GM19351 (cell line): ENCODE results near the gene IRF7.

Experiments used
- ATAC-seq: cut with Tn5 transposase; IDR thresholded peaks from one replicate; pipeline ENCODE4 v1.9.1; 2021; ENCODE audit warnings: mild to moderate bottlenecking, moderate library complexity; ENCODE audit not compliant: unreplicated experiment

Gene IRF7

DNA sequence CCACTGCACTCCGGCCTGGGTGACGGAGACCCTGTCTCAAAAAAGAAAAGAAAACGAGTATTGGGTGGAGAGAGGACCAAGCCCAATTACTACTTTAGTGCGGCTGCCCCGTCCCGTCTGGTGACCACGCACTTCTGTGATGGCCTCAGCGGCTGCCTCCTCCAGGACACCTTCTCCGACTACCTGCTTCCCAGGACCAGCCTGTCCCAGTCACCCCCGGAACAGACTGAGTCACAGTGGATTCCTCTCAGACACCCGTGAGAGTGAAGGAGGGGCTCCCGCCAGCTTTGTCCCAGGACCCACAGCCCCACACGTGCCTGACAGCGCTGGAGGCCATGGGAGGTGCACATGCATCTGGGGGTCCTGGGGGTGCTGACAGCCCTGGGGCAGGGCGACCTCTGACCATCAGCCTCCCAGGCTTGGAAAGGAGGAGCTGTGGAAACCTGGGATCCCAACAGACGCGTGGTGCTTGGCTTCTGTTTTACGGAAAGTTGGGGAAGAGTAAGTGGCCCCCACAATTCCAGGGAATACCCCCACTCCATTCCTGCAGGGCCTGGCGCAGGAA is 26.1 kb upstream of the IRF7 start:
- no peak for ATAC-seq

DNA sequence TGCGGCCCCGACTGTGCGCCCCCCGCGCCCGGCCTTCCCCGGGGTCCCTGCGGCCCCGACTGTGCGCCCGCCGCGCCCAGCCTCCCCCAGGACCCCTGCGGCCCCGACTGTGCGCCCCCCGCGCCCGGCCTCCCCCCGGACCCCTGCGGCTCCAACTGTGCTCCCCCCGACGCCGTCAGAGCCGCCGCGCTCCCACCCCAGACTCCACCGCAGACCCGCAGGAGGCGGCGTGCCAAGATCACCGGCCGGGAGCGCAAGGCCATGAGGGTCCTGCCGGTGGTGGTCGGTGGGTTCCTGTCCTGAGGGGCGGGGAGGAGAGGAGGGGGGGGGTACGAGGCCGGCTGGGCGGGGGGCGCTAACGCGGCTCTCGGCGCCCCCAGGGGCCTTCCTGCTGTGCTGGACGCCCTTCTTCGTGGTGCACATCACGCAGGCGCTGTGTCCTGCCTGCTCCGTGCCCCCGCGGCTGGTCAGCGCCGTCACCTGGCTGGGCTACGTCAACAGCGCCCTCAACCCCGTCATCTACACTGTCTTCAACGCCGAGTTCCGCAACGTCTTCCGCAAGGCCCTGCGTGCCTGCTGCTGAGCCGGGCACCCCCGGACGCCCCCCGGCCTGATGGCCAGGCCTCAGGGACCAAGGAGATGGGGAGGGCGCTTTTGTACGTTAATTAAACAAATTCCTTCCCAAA is 24.4 kb upstream of the IRF7 start:
- ATAC-seq = no peak

DNA sequence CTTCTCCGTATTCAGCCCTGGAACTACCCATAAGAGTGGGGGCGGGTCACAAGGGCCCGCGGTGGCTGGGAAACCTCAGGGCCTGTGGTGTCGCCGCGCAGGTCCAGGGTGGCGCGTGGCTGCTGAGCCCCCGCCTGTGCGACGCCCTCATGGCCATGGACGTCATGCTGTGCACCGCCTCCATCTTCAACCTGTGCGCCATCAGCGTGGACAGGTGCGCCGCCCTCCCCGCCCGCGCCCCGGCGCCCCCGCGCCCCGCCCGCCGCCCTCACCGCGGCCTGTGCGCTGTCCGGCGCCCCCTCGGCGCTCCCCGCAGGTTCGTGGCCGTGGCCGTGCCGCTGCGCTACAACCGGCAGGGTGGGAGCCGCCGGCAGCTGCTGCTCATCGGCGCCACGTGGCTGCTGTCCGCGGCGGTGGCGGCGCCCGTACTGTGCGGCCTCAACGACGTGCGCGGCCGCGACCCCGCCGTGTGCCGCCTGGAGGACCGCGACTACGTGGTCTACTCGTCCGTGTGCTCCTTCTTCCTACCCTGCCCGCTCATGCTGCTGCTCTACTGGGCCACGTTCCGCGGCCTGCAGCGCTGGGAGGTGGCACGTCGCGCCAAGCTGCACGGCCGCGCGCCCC is 23.7 kb upstream of the IRF7 start:
- no peak for ATAC-seq

DNA sequence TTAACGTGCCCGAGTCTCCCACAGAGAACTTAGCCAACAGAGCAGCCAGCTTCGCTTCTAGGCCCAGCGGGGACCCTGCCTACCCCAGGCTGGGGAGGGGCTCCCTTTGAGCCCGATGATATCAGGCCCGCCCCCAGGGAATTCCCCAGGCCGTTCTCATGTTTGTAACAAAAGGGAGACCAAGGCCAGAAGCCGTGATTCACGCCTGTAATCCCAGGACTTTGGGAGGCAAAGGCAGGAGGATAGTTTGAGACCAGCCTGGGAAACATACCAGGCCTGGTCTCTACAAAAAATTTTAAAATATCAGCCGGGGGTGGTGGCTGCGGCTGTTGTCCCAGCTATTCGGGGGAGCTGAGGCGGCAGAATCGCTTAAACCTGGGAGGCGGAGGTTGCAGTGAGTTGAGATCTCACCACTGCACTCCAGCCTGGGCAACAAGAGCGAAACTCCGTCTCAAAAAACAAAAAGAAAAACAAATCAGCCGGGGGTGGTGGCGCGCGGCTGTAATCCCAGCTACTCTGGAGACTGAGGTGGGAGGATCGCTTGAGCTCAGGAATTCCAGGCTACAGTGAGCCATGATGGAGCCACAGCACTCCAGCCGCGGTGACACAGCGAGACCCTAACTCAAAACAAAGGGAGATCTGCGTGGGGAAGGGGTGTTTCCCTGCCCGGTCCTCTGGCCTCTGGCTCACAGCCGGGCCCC is 23.0 kb upstream of the IRF7 start:
- ATAC-seq = no peak

DNA sequence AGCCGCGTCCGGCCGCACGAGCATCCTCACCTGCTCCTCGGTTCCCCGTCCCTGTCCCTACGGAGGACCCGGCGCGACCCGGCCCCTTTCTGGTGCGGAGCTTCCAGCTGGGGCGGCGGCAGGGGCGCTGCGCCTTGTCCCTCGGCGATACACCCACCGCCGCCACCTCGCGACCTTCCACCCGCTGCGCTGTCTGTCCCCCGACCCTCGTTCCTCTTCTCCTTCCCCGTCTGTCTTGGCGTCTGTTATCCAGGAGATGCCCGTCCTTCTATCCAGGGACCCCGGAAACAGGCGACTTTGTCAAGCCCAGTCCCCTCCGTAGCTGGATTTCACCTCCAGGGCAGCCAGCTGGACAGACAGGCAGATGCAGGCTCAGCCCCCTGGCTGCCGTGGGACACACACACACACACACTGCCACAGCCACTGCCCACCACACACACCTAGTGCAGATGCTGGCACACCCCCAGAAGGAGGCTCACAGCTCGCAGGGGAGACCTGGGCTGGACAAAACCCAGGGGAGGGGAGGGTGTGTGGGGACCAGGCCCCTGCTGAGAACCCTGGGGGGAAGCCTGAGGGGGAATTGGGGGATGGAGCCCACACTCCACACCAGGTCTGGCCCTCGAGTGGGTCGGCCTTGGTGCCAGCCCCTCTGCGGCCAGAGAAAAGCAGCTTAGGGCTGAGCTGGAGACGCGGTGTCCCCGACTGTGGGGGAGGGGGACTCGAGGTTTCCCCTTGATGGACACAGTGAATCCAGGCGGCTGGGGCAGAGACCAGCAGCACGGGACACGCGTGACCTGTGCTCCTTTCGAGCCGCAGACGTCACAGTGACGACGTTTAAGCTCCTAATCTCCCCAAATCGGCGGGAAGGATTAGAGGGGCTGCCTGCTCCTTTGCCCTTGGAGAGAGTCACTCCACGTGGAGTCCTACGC is 22.1 kb upstream of the IRF7 start:
- no peak for ATAC-seq

DNA sequence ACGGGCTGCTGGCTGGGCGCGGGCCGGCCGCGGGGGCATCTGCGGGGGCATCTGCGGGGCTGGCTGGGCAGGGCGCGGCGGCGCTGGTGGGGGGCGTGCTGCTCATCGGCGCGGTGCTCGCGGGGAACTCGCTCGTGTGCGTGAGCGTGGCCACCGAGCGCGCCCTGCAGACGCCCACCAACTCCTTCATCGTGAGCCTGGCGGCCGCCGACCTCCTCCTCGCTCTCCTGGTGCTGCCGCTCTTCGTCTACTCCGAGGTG is 21.5 kb upstream of the IRF7 start:
- no peak for ATAC-seq

DNA sequence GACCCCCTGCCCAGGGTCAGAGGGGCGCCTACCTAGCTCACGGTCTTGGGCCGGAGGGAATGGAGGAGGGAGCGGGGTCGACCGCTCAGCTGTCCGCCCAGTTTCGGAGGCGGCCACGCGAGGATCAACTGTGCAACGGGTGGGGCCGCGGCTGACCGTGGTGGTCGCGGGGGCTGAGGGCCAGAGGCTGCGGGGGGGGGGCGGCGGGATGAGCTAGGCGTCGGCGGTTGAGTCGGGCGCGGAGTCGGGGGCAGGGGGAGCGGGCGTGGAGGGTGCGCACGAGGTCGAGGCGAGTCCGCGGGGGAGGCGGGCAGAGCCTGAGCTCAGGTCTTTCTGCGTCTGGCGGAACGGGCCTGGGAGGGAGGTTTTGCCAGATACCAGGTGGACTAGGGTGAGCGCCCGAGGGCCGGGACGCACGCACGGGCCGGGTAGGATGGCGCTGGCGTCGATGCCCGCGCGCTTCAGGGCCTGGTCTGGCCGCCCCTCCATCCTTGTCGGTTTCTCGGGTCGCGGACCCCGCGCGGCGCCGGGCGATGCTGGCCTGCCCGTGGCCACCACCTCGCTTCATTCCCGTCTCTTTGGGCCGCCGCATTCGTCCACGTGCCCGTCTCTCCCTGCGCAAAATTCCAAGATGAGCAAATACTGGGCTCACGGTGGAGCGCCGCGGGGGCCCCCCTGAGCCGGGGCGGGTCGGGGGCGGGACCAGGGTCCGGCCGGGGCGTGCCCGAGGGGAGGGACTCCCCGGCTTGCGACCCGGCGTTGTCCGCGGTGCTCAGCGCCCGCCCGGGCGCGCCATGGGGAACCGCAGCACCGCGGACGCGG is 21.0 kb upstream of the IRF7 start, which contains the start of gene DRD4:
Gene DRD4 (plus strand): TSS at position 759 of the 822 bp plus-strand sequence. CDS start 36 bp downstream, at position 795.
- ATAC-seq = no peak

DNA sequence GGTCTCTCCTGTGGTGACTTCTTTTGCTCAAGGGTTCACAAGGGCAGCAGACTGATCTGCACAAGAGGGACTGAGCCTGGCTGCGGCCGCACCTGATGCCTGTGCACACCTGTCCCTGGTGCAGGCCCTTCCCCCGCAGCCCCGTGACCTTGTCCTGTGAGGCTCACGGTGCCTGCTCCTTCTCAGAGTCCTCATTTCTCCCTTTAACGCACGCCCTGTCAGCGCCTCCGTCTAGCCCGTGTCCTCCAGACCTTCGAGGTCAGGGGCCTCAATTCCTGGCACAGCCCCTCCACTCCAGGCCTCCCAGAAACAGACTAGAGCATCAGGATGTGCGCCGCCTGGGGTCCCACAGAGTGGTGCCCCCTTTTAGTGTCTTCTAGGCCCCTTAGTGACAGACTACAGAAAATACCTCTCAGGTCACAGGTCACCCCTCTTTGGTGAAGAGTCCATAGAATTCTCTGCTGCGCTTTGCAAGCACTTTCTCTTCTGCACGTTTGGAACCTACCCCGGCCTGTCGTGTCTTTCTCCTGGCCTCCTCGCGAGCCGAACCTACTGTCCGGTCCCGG is 20.3 kb upstream of the IRF7 start:
- ATAC-seq = no peak

DNA sequence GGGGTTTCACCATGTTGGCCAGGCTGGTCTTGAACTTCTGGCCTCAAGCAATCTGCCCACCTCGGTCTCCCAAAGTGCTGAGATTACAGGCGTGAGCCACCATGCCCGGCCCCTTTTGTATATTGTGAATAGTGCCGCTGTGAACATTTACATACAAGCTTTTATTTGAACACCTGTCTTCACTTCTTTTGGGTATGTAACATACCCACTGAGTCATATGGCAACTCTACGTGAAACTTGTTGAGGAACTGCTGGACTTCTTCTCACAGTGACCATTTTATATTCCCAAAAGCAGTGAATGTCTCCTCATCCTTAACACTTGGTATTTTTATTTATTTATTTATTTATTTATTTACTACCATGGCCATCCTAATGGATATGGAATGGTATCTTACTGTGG is 15.1 kb upstream of the IRF7 start:
- no peak for ATAC-seq

DNA sequence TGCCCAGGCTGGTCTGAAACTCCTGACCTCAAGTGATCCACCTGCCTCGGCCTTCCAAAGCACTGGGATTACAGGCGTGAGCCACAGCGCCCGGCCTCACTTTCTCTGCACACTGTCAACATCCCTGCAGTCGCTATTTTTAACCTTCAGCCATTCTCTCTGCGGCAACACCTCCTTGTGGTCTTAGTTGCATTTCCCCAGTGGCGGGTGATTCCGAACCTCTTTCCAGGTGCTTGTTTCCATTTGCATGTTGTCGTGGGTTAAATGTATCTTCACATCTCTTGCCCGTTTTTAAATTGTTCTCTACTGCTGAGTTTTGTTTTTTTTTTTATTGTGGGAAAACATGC is 13.5 kb upstream of the IRF7 start:
- ATAC-seq = no peak

DNA sequence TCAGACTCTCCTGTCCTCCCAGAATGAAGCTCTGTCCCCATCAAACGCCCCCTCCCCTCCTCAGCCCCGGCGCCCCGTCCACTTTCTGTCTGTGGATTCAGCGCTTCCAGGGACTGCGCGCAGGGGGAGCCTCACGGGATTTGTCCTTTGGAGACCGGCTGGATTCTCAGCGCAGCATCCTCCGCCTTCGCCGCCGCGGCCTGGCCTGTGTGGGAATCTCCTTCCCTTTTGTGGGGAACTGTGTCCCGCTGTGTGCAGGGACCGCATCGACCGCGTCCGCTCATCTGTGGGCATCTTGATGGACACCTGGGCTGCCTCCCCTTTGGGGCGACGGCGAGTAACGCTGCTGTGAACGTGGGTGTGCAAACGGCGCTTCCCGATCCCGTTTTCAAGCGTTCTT is 12.3 kb upstream of the IRF7 start:
- ATAC-seq = no peak

DNA sequence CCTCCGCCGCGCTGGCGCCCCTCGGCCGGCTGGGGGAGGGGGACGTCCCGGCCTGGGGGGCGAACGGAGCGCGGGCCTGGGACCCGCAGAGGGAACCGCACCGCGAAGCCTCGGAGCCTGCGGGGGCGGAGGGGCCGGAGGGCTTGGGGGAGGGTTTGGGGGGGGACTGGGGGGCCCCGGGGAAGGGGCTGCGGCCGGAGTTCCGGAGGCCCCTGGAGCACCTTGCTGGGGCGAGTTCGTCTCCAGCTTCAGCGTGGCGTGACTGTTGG is 11.5 kb upstream of the IRF7 start:
- no peak for ATAC-seq

DNA sequence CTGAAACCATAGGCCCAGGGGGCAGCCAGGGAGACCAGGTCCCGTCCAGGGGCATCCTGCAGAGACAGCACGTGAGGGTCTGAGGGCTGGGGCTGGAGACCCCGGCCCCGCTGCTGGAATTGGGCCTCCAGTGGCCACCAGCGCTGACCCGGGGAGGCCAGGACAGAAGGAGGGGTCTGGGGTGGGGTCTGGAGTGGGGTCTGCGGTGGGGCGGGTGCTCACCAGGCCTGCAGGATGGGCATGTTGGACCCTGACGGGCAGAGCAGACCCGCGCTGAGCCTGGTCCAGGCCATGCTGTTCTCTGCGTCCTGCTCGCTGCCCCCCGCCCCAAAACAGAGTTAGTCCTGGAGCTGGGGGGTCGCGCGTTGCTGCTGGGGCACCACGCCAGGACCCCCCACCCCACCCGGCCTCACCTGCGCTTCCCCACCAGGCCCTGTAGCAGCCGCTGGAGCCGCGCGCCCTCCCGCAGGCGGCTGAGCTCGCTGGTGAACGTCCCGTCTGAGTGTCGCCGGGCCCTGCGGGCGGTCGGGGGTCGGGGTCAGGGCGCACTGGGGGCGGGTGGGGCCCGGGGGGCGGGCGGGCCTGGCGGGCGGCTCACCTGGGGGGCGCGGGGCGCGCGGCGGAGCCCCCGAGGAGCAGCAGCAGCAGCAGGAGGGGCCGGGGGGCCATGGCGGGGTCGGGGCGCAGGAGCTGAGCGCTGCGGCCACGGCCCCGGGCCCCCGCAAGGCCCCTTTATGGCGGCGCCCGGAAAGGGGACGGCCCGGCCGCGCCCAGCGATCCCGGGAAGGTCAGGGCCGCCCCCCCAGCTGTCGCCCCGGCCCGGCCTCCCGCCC is 10.9 kb upstream of the IRF7 start, which contains the start of gene SCT:
Gene SCT (minus strand): TSS at position 707 of the 833 bp plus-strand sequence. CDS start 38 bp downstream, at position 669.
- no peak for ATAC-seq

DNA sequence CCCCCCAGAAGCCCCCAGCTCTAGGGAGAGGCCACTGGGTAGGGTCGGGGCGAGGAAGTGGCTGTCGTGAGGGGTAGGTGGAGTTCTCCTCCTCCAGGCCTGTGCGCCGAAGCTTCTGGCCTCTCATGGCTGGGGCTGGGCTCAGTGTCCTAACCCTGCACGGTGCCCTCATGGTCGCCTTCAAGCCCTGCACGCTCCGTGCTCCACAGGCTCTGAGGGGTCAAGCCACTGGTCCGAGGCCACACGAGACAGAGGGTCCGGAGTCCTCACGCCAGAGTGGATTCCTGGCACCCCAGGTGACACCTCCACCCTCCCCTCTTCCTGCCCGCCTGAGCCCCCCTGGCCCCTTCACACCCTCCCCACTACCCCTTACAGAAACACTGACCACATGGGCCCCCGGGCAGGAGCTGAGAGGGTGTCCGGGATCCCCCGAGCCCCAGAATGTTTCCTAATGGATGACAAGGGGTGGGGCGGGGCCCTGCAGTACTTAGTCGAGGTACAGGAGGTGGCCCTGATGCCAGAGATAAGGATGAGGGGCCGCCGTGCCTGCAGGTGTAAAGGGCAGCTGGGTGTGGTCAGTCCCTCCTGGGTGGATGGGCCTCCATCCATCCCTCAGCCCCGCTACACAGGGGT is 10.0 kb upstream of the IRF7 start:
- no peak for ATAC-seq

DNA sequence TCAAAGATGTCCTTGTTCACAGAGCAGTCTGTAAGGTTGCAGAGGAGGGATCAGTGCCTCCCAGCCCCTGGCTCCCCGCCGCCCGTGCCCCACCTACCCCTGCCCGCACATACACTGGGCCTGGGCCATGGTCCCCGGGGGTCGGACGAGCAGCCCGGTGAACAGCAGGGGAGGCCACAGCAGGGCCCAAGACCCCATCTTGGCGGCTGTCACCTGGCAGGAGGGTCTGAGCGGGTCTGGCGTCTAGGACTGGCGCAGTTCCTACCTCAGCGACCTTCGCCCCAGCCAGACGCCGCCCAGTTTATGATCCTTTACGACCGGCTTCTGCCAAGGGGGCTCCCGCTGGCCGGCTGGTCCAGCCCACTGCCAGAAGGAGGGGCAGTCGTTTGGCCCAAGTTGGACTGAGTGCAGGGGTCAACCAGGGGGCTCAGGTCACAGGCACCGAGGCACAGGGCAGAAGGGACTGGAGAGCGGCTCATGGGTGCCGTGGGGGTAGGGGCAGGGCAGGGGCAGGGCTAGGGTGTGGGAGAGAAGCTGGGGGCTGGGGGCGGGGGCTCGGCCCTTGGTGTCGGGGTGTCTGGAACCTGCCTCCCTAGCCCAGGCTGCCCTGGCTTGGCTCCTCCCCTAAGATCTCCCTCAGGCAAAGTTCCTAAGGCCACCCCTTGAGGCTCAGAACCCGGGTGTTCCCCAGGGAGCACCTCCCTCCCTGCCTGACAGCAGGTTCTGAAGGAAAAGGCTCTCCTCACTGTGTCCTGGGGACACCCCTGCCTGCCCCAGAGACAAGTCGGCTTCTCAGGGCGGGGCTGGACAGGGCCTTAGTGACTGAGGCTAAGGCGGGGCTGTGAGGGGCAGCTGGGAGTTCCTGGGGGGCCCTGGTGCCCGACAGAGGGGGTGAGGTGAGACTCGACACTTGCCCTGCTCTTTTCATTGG is 9.2 kb upstream of the IRF7 start, which contains the start of gene CDHR5:
Gene CDHR5 (minus strand): TSS at position 251 of the 931 bp plus-strand sequence. CDS start 53 bp downstream, at position 198.
- no peak for ATAC-seq

DNA sequence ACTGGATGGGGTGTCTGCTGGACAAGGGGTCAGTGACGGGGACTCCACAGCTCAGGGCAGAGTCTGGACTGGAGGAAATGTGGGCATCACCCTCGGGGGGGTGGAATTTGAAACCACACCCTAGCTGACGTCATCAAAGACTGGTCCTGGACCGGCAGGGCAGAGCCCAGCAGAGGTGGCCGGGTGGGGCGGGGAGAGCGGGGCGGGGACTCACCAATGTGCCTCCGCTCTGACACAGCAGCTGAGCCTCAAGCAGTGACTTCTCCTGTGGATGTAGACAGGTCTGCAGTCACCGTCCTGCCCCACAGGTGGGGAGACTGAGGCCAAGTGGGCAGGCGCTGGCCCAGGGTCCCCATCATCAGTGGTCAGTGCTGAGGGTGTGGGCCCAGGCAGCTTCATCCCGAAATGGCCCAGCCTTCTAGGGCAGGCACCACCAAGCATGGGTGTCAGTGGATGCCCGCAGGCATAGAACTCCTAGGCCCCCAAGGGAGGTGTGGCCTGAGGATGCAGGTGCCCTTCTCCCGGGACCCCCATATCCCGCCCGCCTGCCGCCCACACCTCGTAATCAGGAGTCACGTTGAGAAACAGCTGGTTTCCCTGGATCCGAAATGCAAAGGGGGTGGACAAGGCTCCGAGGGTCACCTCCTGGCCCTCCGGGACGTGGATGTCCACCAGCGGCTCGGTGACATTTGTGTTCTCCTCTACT is 8.4 kb upstream of the IRF7 start:
- no peak for ATAC-seq

DNA sequence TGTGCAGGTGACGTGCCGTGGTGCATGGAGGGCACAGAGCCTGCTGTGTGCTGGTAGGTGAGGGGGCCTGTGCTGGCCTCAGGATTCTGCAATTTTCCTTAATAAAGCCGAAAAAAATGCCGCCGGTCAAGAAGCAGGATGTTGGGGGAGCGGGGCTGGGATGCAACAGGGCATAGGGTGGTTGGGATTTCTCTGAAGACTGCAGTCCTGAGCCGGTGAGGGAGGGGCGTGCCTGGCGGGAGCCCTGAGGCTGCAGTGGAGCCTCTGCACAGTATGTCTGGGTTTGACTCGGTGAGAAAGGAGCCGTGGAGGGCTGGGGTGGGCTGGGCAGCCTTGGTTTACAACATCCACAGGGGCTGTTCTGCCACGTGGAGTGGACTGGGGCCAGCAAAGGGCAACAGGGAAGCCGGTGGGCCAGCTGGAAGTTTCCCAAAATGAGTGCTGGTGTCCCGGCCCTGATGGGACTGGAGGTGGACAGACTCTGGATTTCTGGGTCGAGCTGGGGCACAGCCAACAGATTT is 7.7 kb upstream of the IRF7 start:
- no peak for ATAC-seq
